Stomach (tissue), 4 donors: ENCODE measurements around the gene PPEF1.

Experiments
- CTCF ChIP-seq, 7 experiments: fragments of 450-650 bp in 4 of 7; fragments of 200-600 bp in 3 of 7; sonication (generic) in 3 of 7; IDR thresholded peaks; one replicate each; pipeline ENCODE4 v1.5.1; 2016 to 2019; ENCODE audit warnings: antibody characterized with exemption in 7 of 7, control low read depth in 2 of 7, mild to moderate bottlenecking in 1 of 7
- EP300 ChIP-seq: sonication (generic); formaldehyde crosslinking; IDR thresholded peaks from one replicate; pipeline ENCODE4 v1.6.1; 2017; ENCODE audit warnings: antibody characterized with exemption
- POLR2A ChIP-seq, 4 donors: fragments of 450-650 bp; IDR thresholded peaks; one replicate each; pipeline ENCODE4 v1.6.1; 2016; ENCODE audit warnings: antibody characterized with exemption in 4 of 4, control low read depth in 2 of 4, mild to moderate bottlenecking in 1 of 4, moderate library complexity in 1 of 4
- POLR2AphosphoS5 ChIP-seq, 3 donors: sonication (generic); formaldehyde crosslinking; IDR thresholded peaks; one replicate each; pipeline ENCODE4 v1.6.1; 2016; ENCODE audit warnings: antibody characterized with exemption in 3 of 3

GRCh38 chrX:18748499-18748898, 41.1 kb downstream of the PPEF1 start:
- TF ChIP-seq CTCF (IDR thresholded peaks at IDR 0.05) (no peak), EP300 (no peak), POLR2A (IDR thresholded peaks at IDR 0.05) (no peak), POLR2AphosphoS5 (IDR thresholded peaks at IDR 0.05) (no peak)
